ENCODE measurements around the gene TCEA2.
A peak's percentile ranks its signal among the peaks of the same experiment; 100 is the strongest.
"Not testable (repeated sequence)": the region's sequence is repeated elsewhere in the genome, so short reads cannot be mapped to it uniquely, and the experiment has no call there.

TCEA2 gene

GRCh38 chr20:64077876-64078551 is 15.0 kb downstream of the TCEA2 start:
- DNase-seq (ENCODE audit: low spot score) = no peak

- DNase-seq (ENCODE audit: low spot score) = no peak
These were observed 15.9 kb downstream of the TCEA2 start for GRCh38 chr20:64078934-64079272.

GRCh38 chr20:64079273-64080012 is 16.4 kb downstream of the TCEA2 start, which contains the start of gene RGS19:
RGS19 (minus strand) TSS chr20:64079518; CDS start chr20:64076886, 2,632 bp downstream.
- peak; percentile 90 for DNase-seq (ENCODE audit: low spot score)

- DNase-seq (ENCODE audit: low spot score) = no peak
These were observed 17.2 kb downstream of the TCEA2 start, which contains the start of gene OPRL1 for GRCh38 chr20:64080013-64080812. OPRL1 (plus strand) TSS chr20:64080082; CDS start chr20:64092721, 12,639 bp downstream.

GRCh38 chr20:64080813-64081623 is 18.0 kb downstream of the TCEA2 start:
- no peak for DNase-seq (ENCODE audit: low spot score)

- DNase-seq (ENCODE audit: low spot score) = no peak
These were observed 18.6 kb downstream of the TCEA2 start for GRCh38 chr20:64081624-64081964.

GRCh38 chr20:64082126-64082731 is 19.2 kb downstream of the TCEA2 start:
- DNase-seq (ENCODE audit: low spot score) = no peak

- no peak for DNase-seq (ENCODE audit: low spot score)
These were observed 19.9 kb downstream of the TCEA2 start for GRCh38 chr20:64082820-64083377.

GRCh38 chr20:64083378-64083803 is 20.4 kb downstream of the TCEA2 start:
- peak; percentile 87 for DNase-seq (ENCODE audit: low spot score)

- DNase-seq (ENCODE audit: low spot score) = peak; percentile 50
These were observed 21.0 kb downstream of the TCEA2 start, which contains the start of gene LKAAEAR1 for GRCh38 chr20:64083804-64084684. LKAAEAR1 (minus strand) TSS chr20:64084398; CDS start chr20:64084219, 179 bp downstream.

GRCh38 chr20:64084685-64085152 is 21.7 kb downstream of the TCEA2 start:
- peak; percentile 71 for DNase-seq (ENCODE audit: low spot score)

- no peak for DNase-seq (ENCODE audit: low spot score)
These were observed 23.8 kb downstream of the TCEA2 start for GRCh38 chr20:64086801-64087200.

- DNase-seq (ENCODE audit: low spot score) = not testable (repeated sequence)
These were observed 24.3 kb downstream of the TCEA2 start for GRCh38 chr20:64087226-64087825.

- DNase-seq (ENCODE audit: low spot score) = not testable (repeated sequence)
These were observed 25.6 kb downstream of the TCEA2 start for GRCh38 chr20:64088586-64088985.

GRCh38 chr20:64090165-64090564 is 27.2 kb downstream of the TCEA2 start:
- DNase-seq (ENCODE audit: low spot score) = no peak

GRCh38 chr20:64091340-64091739 is 28.3 kb downstream of the TCEA2 start:
- no peak for DNase-seq (ENCODE audit: low spot score)

- peak; percentile 72 for DNase-seq (ENCODE audit: low spot score)
These were observed 28.8 kb downstream of the TCEA2 start for GRCh38 chr20:64091770-64092169.

GRCh38 chr20:64092258-64093012 is 29.4 kb downstream of the TCEA2 start:
- no peak for DNase-seq (ENCODE audit: low spot score)
